ENCODE data around the gene RAP1GAP.
A peak's percentile ranks its signal among the peaks of the same experiment; 100 is the strongest.

RAP1GAP gene

DNA sequence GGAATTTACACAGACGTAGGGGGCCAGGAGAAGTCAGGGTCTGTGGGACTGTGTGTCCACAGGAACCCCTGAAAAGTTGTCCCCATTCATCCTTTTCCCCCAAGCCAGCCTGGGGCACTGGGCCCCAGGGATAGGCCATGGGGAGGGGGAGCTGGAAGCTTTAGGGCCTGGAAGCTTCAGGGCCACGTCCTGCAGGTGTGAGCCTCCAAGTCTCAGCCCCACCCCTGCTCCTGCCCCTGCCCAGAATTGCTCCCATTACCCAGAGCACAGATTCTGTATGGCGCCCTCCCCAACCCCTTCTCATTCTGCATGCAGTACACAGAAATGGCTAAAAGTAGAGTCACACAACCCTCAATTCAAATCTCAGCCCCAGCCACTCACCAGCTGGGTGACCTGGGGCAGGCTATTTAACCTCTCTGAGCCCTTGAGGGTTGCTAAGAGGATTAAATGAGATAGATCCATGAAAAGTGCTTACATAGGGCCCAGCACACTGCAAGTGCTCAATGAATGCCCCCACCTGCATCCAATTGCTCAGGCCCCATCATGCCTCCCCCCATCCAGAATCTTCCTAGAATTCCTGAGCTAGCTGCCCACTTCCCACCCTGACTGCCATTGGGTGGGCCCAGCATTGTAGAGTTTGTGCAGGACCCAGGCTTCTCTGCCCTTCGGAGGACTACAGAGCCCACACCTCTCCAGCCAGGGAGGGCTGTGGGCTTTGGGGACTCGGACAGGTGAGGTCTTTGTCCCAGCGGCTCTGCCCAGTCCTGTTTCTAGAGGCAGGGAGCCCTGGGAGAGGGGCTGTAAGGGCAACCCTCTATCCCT lies 6.5 kb downstream of the RAP1GAP start:
- no peak for DNase-seq (ENCODE audit: low read depth)

DNA sequence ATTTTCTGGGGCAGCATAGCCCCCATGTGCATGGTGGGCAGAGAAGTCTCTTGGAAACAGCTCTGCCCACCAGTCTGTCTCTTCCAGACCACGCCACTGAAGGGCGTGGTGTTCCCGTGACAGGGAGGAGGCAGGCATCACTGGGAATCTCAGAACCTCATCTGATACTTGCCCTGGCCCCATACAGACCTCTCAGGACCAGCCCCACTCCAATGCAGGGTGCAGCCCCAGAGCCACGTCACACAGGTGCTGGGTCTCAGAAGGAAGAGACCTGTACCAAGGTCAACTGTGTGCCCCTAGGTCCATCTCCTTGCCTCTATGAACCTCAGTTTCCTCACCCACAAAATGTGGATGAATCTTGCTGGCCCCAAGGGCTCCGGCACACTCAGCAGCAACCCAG lies 7.3 kb downstream of the RAP1GAP start:
- no peak for DNase-seq (ENCODE audit: low read depth)

DNA sequence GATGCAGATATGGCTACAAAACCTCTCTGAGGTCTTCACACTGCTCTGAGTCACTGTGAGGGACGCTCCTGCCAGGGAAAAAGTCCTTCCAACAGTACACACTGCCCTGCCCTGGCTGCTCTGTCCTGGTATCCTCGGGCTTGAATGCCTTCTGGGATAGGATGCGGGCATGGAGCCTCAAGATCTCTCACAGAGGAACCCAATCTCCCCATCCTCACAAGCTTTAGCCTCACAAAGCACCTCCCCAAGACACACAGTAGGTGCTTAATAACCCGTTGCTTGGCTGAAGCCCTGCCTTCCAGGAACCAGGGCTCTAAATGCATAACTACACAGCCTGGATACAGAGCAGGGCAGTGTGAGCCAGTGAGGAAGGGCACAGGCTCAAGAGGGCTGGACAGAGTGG lies 9.2 kb downstream of the RAP1GAP start:
- no peak for DNase-seq (ENCODE audit: low read depth)

DNA sequence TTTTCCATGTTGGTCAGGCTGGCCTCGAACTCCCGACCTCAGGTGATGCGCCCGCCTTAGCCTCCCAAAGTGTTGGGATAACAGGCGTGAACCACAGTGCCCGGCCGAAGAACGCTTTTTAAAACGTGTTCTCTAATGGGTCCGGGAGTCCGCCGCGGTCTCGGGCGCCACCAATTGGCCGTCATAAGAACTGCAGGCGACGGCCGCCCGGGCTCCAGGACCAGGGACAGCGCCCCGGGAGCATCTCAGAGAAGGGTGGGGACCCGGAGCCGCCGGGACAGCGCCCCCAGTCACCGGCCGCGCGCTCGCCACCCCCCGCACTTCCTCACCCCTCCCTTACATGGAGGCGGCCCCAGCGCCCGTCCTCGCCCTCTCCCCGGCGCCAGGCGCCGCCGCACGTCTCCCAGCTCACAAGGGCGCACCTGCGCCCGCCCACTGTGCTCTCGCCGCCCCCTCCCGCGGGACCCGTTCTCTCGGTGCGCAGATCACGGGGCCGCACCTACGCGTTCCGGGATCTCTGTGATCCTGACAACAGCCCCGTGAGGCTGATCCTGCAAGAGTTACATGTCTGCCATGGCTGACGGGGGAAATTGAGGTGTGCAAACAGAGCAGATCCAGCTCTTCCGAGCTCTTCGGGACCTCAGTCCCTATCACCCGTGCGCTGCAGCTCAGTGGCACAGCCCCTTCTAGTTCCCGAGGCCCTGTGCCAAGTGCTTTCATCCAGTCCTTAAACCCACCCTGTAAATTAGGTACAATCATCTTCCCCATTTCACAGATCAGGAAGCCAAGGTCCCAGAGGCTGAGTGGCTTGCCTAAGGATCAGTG lies 9.8 kb downstream of the RAP1GAP start:
- DNase-seq (ENCODE audit: low read depth): peak; percentile 74

DNA sequence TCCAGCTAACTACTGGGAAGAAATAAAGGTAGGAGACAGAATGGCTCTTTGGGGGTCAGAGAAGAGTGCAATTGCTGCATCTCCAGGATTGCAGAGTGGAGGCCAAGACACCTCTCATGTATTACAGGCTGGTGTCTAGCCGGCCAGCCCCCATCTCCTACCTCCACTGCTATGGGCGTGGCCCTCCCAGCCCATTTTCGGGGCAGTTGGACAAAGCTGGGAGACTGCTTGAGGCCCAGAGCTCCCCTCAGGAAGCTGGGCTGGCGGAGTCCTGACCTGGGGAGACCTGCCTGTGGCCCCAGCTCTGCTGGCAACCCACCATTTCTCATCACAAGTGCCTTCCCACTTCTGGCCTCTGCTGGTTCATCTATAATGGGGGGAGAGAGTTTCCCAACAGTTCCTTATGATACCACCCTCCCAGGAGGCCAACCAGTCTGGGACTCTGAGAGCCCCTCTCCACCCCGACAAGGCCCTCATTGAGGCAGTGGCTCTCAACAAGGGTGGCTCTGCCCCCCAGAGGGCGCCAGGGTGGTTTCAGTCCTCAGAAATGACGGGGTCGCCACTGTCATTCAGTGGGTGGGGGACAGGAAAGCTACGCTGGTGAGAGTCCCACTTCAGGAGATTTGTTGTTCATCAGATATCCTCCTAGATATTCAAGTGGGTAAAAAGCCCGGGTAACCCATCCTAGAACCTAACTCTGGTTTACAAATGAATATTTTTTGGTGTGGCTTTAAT lies 11.5 kb downstream of the RAP1GAP start:
- no peak for DNase-seq (ENCODE audit: low read depth)

DNA sequence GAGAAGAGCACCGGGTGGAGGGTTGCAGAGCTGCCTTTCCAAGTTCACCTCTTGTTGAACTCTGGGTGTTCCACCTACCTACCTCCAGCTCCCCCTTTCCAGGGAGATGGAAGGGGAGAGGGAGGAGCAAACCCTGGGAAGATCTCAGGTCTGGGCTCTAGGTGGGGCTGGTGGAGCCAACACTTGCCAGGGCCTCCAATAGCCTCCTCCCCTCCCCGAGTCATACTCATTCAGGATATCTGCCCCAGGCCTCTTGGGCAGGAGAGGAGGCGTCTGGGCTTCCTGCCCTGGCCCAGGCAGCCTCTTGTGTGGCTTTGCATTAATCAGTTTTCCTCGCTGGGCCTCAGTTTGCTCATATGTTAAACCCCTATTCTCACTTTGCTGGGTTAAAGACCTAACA lies 13.4 kb downstream of the RAP1GAP start:
- no peak for DNase-seq (ENCODE audit: low read depth)

DNA sequence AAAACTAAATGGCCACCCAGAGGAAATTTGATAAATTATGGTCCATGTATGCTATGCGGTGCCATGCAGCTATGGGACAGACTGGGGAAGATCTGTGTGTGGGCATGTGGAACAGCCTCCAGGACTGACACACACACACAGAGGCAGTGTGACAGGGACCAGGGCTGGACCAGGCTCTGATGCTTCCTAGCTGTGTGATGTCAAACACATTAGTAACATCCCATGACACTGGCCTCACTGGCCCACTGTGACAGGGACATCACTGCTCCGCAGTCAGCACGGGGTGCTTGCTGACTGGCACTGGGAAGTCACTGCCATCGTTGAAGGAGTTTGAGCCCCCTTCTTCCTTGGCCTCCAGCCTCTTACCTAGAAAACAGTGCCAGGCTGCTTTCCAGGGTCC lies 13.9 kb downstream of the RAP1GAP start:
- no peak for DNase-seq (ENCODE audit: low read depth)

DNA sequence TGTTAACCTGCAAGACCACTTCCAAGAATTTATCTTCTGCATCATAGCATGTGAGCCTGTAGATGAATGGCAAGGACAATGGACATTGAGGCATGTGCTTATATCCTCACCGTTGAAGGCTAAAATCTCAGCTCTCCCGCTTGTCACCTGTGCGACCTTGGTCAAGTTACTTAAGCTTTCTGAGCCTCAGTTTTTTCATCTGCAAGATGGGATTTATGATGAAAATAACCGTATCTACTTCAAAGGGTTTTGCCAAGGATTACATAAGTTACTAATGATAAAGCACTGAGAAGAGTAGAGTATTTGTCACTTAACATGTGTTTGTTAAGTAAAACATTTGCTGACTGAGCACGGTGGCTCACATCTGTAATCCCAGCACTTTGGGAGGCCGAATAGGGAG lies 14.9 kb downstream of the RAP1GAP start:
- DNase-seq (ENCODE audit: low read depth): no peak

DNA sequence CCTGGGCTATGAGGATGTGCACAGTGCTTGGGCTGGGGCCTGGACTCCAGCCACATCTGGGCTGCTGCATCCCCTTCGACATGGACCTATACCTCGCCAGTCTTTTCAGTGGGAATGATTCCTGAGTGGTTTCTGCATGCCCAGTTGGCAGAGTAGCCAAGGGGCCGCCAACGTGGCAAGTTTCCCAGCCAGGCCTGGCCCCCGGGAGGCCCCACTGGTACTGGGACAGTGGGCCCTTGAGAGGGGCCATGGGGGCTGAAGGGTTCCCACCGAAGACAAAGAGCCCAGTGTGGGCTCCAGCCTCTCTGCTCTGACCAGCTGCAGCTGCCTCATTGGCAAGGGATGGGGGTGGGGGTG lies 15.4 kb downstream of the RAP1GAP start:
- no peak for DNase-seq (ENCODE audit: low read depth)

DNA sequence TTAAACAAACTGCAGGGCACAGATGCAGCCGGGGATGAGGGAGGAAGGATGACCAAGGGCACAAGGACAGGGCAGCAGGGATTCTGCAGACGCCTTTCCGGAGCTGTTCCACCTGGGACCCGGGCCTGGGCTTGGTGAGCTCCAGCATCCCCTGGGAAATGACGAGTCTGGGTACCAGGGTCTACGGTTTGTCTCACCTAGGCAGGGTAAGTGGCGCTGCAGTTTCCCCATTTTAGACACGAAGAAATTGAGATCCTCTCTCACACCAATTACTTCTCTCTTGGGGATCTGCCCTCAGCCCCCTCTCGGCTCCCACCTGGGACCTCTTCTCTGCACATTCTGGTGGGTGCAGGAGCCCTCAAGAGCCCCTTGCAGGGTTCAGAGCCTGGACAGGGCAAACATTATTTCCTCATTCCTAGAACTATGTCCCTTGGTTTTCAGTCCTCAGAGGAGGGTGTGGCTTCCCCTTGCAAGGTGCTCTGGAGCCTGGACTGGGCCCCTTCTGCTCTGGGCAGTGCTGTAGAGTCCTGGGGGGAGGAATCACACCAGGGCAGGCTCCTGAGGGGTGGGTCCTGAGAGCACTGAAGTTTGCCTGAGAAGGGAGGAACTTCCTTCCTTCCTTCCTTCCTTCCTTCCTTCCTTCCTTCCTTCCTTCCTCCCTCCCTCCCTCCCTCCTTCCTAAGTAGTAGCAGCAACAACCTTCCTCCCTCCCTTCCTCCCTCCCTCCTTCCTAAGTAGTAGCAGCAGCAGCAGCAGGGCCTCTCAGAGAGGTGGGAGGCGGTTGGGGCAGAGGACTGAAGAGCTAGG lies 16.0 kb downstream of the RAP1GAP start:
- no peak for DNase-seq (ENCODE audit: low read depth)

DNA sequence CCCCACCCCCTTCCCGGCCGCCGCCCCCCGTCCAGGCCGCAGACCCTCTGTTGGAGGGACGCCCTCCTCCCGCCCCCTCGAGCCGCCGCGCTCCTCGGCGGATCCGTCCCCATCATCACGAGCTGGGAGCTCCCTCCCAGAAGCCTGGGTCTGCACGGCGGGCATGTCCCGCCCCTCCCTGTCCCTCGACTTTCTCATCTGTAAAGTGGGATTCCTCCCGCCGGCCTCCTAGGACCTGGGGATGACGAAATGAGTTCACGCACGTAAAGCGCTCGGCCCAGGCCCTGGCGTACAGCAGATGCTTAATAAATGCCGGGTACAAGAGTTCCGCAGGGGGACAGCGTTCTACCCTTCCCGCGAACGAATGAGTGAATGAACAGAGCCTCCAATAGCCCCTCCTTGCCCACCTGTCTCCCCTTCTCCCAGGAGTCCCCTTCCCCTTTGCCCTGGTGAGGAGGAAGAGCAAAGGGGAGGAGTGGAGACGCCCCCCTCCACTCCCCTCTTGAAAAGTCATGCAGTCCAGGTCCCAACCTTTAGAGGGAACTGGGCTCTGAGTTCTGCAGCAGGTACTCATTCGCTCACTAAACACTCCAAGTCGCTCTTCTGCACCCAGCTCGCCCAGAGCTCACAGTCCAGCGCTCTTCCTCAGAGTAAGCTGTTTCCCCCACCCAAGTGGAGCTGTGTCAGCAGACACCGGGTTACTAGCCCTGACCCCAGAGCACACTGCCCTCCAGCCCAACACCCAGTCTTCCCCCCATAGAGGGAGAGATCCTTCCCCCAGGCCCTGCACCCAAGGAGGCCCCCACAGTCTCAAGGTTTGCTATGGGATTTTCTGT lies 16.8 kb downstream of the RAP1GAP start:
- DNase-seq (ENCODE audit: low read depth): no peak

DNA sequence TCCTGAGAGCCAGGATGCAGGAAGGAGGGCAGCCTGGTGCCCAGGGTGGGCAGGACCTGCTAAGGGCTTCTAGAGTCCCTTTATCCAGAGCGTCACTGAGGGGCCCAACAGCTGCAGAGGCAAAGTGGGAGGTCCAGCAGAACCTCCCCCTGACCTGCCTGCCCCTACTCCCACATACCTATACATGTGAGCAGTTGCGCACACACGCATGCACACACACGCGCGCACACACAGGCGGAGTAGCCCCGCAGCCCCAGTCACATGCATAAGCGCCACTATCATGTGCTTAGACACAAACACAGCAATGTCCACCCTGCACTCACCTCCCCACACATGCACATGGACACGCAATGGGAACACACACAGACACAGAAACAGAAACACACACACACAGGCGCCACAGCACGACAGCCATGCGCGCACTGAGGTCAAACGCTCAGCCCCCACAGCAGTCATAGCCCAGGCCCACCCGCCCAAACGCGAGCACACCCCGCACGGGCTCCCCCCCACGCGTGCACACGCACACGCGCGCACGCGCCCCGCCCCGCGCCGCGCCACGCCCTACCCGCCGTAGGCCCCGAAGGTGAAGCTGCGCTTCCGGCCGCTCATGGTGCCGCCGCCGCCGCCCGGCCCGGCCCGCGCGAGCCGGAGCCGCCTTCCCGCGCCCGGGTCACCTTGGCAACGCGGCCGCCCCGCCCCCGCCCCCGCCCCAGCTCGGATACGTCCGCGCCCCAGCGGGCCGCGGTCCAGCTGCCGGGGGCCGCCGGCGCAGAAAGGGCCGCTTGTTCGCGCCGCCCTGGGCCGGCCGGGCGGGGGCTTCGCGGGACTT lies 17.7 kb downstream of the RAP1GAP start:
- peak; percentile 42 for DNase-seq (ENCODE audit: low read depth)

DNA sequence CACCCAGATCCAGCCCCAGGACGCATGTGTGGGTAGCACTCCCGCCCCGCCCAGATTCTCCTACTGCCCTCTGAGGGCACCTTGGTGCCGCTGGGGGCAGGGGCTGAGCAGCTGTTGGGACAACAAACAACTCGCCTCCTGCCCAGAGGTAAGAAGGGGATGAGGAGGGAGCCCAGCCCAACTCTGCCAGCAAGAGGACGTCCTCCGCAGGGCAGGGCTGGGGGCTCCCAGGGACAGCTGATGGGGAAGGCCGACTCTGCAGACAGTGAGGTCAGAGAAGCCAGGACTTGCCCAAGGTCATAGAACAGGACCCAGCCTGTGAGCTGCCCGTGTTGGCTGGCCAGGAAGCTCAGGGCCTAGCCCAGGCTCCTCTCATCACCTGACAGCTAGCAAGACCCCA lies 18.8 kb downstream of the RAP1GAP start:
- no peak for DNase-seq (ENCODE audit: low read depth)

DNA sequence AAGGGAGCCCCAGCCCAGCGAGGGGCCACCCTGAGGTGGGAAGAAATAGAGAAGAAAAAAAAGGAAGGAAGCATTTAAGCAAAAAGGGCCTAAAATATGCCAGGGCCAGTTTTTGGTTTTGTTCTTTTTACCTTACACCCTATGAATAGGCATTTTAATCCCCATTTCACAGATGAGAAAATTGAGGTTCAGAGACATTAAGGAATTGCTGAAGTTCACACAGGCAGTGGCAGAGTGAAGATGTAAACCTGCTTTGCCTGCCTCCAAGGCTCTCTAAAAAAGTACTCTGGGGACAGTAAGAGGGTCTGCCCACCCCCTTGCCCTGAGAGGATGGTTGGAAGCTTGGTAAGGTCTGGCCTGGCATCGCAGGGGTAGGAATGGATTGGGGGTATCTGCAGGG lies 19.8 kb downstream of the RAP1GAP start:
- no peak for DNase-seq (ENCODE audit: low read depth)

DNA sequence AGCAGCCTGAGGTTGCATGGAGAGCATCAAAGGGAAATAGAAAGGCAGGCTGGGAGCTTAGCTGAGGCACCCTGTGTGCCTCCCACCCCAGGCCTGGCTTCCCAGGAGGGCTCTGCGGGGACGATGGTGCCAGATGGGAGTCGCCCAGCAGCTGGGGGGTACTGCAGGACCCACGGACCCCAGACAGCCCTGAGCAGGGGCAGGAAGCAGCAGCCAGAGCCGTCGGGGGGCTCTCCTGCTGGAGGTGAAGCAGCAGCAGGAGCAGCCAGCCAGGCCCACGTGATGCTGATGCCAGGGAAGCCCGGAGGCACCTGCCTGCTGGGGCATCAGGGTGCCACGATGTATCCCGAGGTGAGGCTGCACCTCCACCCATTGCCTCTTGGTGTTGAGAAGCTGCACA lies 20.4 kb downstream of the RAP1GAP start:
- DNase-seq (ENCODE audit: low read depth): no peak

DNA sequence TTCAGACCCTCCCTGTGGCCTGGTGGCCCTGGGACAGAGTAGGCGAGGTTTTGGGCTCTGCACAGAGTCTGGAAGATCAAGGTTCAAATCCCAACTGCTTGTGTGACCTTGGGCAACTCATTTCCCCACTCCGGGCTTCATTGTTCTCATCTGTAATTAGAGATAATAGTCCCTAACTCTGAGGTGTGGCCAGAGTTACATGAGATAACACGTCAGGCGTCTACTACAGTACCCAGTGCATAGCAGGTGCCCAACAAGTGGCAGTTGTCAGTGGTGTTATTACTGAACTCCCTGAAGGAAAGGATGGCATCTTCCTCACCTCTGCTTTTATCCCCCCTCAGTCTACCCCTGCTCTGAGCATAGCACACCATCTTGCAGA lies 20.8 kb downstream of the RAP1GAP start:
- no peak for DNase-seq (ENCODE audit: low read depth)

DNA sequence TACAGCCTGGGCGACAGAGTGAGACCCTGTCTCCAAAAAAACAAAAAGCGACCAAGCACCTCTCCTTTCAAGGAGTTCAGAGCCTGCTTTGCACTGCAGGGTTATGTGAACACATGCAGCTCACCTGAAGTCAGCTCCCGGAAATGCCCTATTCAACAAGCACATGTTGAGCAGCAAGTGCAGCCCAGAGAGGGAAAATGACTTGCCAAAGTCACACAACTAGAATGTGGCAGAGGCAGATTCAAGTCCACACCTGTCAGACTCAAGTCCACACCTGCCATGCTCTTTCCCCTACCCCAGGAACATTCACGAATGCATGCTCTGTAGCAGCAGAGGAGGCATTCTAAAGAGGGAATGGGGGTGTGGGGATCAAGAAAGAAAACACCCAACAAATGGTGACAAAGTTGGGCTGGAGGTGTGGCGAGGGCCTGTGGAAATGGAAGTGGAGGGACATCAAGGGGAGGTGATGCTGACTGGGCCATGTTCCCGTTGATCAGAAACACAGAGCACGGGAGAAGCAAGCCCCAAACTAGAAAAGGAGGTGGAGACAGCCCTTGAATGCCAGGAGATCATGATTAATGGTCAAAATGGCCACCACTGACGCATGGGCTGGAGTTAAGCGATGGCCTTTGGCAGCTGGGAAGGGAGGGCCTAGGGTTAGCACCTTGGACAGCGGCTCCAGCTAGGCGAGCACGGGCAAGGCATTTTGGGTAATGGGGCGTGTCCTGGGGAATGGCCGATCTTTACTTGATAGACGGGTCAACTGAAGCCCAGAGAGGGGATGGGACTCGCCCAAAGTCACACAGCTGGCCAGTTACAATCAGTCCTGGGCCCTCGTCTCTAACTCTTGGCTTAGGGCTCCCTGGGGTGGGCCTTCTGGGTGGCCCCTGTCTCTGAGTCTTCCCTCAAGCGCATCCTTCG lies 21.5 kb downstream of the RAP1GAP start:
- no peak for DNase-seq (ENCODE audit: low read depth)

DNA sequence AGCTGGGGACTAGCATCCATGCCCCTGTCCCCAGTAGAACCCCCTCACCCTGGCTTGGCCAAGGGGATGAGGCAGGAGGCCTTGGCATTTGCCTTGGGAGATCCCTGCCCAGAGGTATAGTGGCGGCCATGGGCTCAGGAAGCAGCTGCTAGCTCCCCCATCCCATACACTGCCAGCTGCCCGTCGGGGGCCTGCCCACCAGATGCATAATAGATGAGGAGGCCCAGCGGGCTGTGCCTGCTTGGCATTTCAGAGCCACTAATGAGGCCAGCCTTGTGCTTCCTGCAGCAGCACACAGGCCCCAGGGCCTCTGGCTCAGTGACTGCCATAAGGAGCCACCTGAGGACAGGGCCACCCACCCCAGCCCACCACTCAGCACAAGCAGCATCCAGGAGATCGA lies 23.6 kb downstream of the RAP1GAP start:
- no peak for DNase-seq (ENCODE audit: low read depth)

DNA sequence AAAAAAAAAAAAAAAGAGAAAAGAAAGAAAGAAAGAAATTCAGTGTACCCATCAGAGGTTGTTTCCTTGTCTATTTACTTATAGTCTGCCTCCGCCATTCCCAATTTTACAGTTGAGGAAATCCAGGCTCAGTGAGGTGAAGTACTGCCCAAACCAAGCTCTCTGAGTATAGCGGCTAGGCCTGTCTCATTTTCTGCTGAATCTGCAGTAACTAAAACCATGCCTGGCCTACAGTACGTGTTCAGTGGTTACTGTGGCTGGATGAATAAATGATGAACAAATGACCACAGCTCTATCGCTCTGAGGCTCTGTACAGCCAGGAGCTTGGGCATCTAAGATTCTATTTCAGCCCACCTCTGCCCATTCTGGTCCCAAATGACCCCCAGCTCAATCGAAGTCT lies 24.3 kb downstream of the RAP1GAP start:
- no peak for DNase-seq (ENCODE audit: low read depth)
